ENCODE measurements around the gene MUC12.

Gene MUC12

DNA sequence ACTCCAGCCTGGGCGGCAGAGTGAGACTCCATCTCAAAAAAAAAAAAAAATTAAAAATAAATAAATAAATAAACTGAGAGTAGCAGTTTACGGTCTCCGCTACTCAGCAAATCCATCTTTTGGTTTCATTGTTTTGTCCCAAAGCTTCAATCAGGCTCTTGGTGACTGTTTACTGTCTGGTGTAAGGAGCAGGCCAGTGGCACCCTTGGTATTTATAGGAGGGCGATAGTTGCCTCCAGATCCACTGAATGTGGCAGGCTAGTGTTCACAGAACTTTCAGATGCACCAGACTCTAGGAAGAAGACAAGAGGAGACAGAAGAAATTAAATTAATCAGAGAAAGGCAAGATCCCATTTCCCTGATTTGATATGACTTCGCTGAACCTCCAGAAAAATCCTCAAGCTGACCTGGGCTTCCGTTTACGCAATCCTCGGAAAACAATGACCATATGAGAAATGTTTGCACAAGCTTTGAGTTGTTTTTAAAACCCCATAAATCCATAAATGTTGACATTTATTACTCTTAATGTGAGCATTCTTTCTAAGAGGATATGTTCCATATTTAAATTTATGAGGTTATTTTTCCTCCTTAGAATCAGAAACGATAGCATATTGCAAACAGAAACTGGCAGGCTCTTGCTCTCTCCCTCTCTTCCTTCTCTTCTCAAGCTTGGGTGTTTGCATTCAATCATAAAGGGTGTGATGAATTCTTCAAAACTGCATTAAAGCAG lies 27.2 kb upstream of the MUC12 start:
- H3K27ac ChIP-seq (ENCODE audit: poor library complexity, severe bottlenecking): peak overlapping the region; percentile 55
- TF ChIP-seq, protein P1, sequence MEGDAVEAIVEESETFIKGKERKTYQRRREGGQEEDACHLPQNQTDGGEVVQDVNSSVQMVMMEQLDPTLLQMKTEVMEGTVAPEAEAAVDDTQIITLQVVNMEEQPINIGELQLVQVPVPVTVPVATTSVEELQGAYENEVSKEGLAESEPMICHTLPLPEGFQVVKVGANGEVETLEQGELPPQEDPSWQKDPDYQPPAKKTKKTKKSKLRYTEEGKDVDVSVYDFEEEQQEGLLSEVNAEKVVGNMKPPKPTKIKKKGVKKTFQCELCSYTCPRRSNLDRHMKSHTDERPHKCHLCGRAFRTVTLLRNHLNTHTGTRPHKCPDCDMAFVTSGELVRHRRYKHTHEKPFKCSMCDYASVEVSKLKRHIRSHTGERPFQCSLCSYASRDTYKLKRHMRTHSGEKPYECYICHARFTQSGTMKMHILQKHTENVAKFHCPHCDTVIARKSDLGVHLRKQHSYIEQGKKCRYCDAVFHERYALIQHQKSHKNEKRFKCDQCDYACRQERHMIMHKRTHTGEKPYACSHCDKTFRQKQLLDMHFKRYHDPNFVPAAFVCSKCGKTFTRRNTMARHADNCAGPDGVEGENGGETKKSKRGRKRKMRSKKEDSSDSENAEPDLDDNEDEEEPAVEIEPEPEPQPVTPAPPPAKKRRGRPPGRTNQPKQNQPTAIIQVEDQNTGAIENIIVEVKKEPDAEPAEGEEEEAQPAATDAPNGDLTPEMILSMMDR (IDR thresholded peaks at IDR 0.05; ENCODE audit: poor library complexity, severe bottlenecking): no peak
- H3K27me3 ChIP-seq (ENCODE audit: insufficient read depth, poor library complexity, severe bottlenecking): no peaks in the 10 kb centered on the region
- DNase-seq (ENCODE audit: low spot score): no peak
- peaks cover 7% of the 10 kb centered on the region for H3K4me1 ChIP-seq (ENCODE audit: insufficient read depth, poor library complexity, severe bottlenecking)
- H3K4me3 ChIP-seq (ENCODE audit: severe bottlenecking): no peak overlapping the region
- no peaks in the 10 kb centered on the region for H3K36me3 ChIP-seq (ENCODE audit: low read depth)
- H3K9me3 ChIP-seq (ENCODE audit: severe bottlenecking): no peaks in the 10 kb centered on the region
- peak; percentile 80 for ATAC-seq (ENCODE audit: low read depth)

DNA sequence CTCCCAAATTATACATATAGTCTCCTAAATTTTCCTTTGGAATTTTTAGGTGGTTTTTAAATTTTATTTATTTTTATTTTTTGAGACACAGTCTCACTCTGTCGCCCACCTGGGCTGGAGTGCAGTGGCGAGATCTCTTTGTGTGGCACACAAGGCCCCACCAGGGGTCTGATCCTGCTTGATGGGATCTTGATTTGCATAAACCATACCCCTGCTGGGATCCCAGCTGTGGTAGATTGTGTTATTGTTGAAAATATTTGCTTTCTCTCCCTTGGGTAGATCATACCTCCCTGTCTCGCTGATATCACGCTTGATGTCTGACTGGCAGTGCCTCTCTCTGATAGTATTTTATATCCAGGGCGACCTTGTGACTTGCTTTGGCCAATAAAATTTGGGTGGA lies 25.7 kb upstream of the MUC12 start:
- no peak for DNase-seq (ENCODE audit: low spot score)
- Histone ChIP-seq H3K4me1 (ENCODE audit: insufficient read depth, poor library complexity, severe bottlenecking) (peaks cover 7% of the 10 kb centered on the region), H3K4me3 (ENCODE audit: severe bottlenecking) (no peak overlapping the region), H3K27ac (ENCODE audit: poor library complexity, severe bottlenecking) (no peak overlapping the region), H3K36me3 (ENCODE audit: low read depth) (no peaks in the 10 kb centered on the region), H3K27me3 (ENCODE audit: insufficient read depth, poor library complexity, severe bottlenecking) (no peaks in the 10 kb centered on the region), H3K9me3 (ENCODE audit: severe bottlenecking) (no peaks in the 10 kb centered on the region)
- no peak for ATAC-seq (ENCODE audit: low read depth)
- TF ChIP-seq, protein P1 (IDR thresholded peaks at IDR 0.05; ENCODE audit: poor library complexity, severe bottlenecking): no peak

DNA sequence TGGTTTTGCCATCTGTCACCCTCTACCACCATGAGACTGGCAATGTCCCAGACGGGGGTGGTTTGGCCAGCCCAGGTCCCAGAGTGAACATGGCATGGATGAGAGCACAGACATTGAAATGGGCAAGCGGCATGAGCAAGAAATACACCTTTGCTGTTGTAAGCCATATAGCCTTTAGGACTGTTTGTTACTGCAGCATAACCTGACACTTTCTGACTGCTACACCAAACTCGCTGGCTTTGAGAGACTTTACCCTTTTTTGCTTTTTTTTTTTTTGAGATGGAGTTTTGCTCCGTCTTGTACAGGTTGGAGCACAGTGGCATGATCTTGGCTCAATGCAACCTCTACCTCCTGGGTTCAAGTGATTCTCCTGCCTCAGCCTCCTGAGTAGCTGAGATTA lies 25.2 kb upstream of the MUC12 start:
- no peak for ATAC-seq (ENCODE audit: low read depth)
- H3K9me3 ChIP-seq (ENCODE audit: severe bottlenecking): no peaks in the 10 kb centered on the region
- no peak overlapping the region for H3K4me3 ChIP-seq (ENCODE audit: severe bottlenecking)
- no peak for DNase-seq (ENCODE audit: low spot score)
- TF ChIP-seq, protein P1 (IDR thresholded peaks at IDR 0.05; ENCODE audit: poor library complexity, severe bottlenecking): no peak
- no peaks in the 10 kb centered on the region for H3K36me3 ChIP-seq (ENCODE audit: low read depth)
- no peak overlapping the region for H3K27ac ChIP-seq (ENCODE audit: poor library complexity, severe bottlenecking)
- no peaks in the 10 kb centered on the region for H3K27me3 ChIP-seq (ENCODE audit: insufficient read depth, poor library complexity, severe bottlenecking)
- H3K4me1 ChIP-seq (ENCODE audit: insufficient read depth, poor library complexity, severe bottlenecking): peaks cover 7% of the 10 kb centered on the region

DNA sequence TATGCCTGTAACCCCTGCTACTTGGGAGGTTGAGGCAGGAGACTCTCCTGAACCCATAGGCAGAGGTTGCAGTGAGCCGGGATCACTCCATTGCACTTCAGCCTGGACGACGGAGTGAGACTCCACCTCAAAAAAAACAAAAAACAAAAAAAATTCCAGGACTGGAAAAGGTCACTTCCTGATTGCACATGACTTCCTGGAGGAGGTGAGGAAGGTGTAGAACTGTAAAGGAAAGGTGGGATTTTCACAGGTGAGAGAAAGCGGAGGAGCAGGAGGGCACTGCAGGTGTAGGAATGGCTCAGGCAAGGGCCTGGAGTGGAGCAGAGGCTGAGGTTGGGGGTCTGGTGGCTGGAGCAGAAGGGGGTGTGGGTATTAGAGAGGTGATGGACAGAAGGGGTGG lies 23.3 kb upstream of the MUC12 start:
- TF ChIP-seq, protein P1 (IDR thresholded peaks at IDR 0.05; ENCODE audit: poor library complexity, severe bottlenecking): no peak
- DNase-seq (ENCODE audit: low spot score) (no peak), ATAC-seq (ENCODE audit: low read depth) (no peak)
- Histone ChIP-seq H3K27ac (ENCODE audit: poor library complexity, severe bottlenecking) (no peak overlapping the region), H3K9me3 (ENCODE audit: severe bottlenecking) (no peaks in the 10 kb centered on the region), H3K27me3 (ENCODE audit: insufficient read depth, poor library complexity, severe bottlenecking) (no peaks in the 10 kb centered on the region), H3K4me3 (ENCODE audit: severe bottlenecking) (no peak overlapping the region), H3K36me3 (ENCODE audit: low read depth) (no peaks in the 10 kb centered on the region), H3K4me1 (ENCODE audit: insufficient read depth, poor library complexity, severe bottlenecking) (peaks cover 7% of the 10 kb centered on the region)

DNA sequence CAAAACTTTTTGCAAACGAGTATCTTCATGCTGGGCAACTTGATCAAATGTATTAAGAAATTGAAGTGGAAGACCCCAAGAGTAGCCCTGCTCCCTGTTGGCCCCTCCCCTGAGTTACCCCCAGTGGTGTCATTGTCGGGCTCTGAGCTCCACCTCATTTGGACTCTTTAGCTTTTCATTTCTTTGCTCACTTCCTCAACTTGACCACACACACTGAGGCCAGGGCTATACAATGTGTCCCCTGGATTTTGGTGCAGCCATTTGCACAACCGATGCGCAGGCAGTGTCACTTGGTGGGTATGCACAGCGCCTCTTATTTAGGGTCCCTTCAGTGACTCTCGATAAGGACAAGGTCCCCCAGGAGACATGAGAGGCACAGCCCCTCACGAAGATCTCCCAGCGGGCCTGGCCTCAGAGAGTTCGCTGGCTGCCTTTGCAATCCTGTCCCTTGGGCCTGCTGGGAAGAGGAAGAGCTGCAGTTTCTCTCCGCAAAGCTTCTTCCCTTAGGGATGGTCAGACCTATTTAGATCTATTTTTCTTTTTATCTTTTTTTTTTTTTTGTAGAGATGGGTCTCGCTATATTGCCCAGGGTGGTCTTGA lies 22.5 kb upstream of the MUC12 start:
- TF ChIP-seq, protein P1 (IDR thresholded peaks at IDR 0.05; ENCODE audit: poor library complexity, severe bottlenecking): no peak
- peaks cover 7% of the 10 kb centered on the region for H3K4me1 ChIP-seq (ENCODE audit: insufficient read depth, poor library complexity, severe bottlenecking)
- no peak overlapping the region for H3K27ac ChIP-seq (ENCODE audit: poor library complexity, severe bottlenecking)
- no peaks in the 10 kb centered on the region for H3K27me3 ChIP-seq (ENCODE audit: insufficient read depth, poor library complexity, severe bottlenecking)
- no peaks in the 10 kb centered on the region for H3K36me3 ChIP-seq (ENCODE audit: low read depth)
- ATAC-seq (ENCODE audit: low read depth) (no peak), DNase-seq (ENCODE audit: low spot score) (no peak)
- no peak overlapping the region for H3K4me3 ChIP-seq (ENCODE audit: severe bottlenecking)
- H3K9me3 ChIP-seq (ENCODE audit: severe bottlenecking): no peaks in the 10 kb centered on the region

All from RWPE2 (cell line).